Embryonic facial prominence (tissue), 1 donor: ENCODE results near the gene ARHGAP22.

Experiments
- DNase-seq: peaks from one replicate; pipeline ENCODE4 v3.0.0-alpha.2; 2016; ENCODE audit errors: extremely low spot score

The ARHGAP22 gene

GRCh38 chr10:48496831-48497779 lies 107.8 kb downstream of the ARHGAP22 start:
- DNase-seq: no peak

- DNase-seq: no peak
Measured at GRCh38 chr10:48496105-48496830, 108.6 kb downstream of the ARHGAP22 start.

- no peak for DNase-seq
Measured at GRCh38 chr10:48495282-48496045, 109.4 kb downstream of the ARHGAP22 start.

- DNase-seq: no peak
Measured at GRCh38 chr10:48494611-48495010, 110.3 kb downstream of the ARHGAP22 start.

- no peak for DNase-seq
Measured at GRCh38 chr10:48494073-48494472, 110.8 kb downstream of the ARHGAP22 start.

- no peak for DNase-seq
Measured at GRCh38 chr10:48493083-48493871, 111.6 kb downstream of the ARHGAP22 start.

- no peak for DNase-seq
Measured at GRCh38 chr10:48492201-48492600, 112.7 kb downstream of the ARHGAP22 start.

GRCh38 chr10:48491392-48492139 lies 113.3 kb downstream of the ARHGAP22 start:
- no peak for DNase-seq

- no peak for DNase-seq
Measured at GRCh38 chr10:48490946-48491345, 113.9 kb downstream of the ARHGAP22 start.

- DNase-seq: no peak
Measured at GRCh38 chr10:48490571-48490940, 114.3 kb downstream of the ARHGAP22 start.

- DNase-seq: no peak
Measured at GRCh38 chr10:48489099-48489498, 115.8 kb downstream of the ARHGAP22 start.

GRCh38 chr10:48487244-48487643 lies 117.6 kb downstream of the ARHGAP22 start:
- no peak for DNase-seq

- no peak for DNase-seq
Measured at GRCh38 chr10:48485711-48486110, 119.2 kb downstream of the ARHGAP22 start.

- DNase-seq: no peak
Measured at GRCh38 chr10:48484911-48485310, 120.0 kb downstream of the ARHGAP22 start.

- DNase-seq: no peak
Measured at GRCh38 chr10:48482207-48482606, 122.7 kb downstream of the ARHGAP22 start.

GRCh38 chr10:48481385-48481784 lies 123.5 kb downstream of the ARHGAP22 start:
- DNase-seq: no peak

GRCh38 chr10:48480397-48481374 lies 124.2 kb downstream of the ARHGAP22 start:
- no peak for DNase-seq

GRCh38 chr10:48478980-48479811 lies 125.7 kb downstream of the ARHGAP22 start:
- DNase-seq: no peak
